Adrenal gland (tissue), 12 donors: Measurements from ENCODE around the gene LCOR. TPM values are rescaled to one million over a fixed set of nuclear protein-coding genes. Genes with fewer than 3 reads are reported as not detected.

Experiments
- DNase-seq, 7 donors: peaks; one replicate each; pipeline ENCODE4 v3.0.0-alpha.2; 2019 to 2020
- H3K27ac ChIP-seq, 5 donors: fragments of 200-600 bp; sonication (generic) in 4 of 5; 1 replicate in 3 of 5; 2 replicates in 2 of 5; pipeline versions ENCODE4 v1.5.1 to v1.8.0; 2016 to 2020; ENCODE audit warnings: mild to moderate bottlenecking in 1 of 5
- H3K27me3 ChIP-seq: fragments of 200-600 bp; 2 replicates; pipeline ENCODE4 v1.8.0; 2021
- H3K36me3 ChIP-seq, 2 donors: fragments of 200-600 bp; replicated peaks in 1 of 2; 1 replicate in 1 of 2; 2 replicates in 1 of 2; pipeline versions ENCODE4 v1.5.1 to v1.8.0; 2018 to 2022
- H3K4me1 ChIP-seq, 2 donors: fragments of 200-600 bp; replicated peaks in 1 of 2; 1 replicate in 1 of 2; 2 replicates in 1 of 2; pipeline versions ENCODE4 v1.5.1 to v1.8.0; 2018 to 2021
- H3K4me3 ChIP-seq, 4 donors: fragments of 200-600 bp; sonication (generic) in 3 of 4; one replicate each; pipeline ENCODE4 v1.5.1; 2016 to 2018
- H3K9me3 ChIP-seq, 3 donors: fragments of 200-600 bp; sonication (generic) in 1 of 3; replicated peaks in 1 of 3; 1 replicate in 2 of 3; 2 replicates in 1 of 3; pipeline versions ENCODE4 v1.5.1 to v1.8.0; 2016 to 2021
- CTCF ChIP-seq, 6 experiments: fragments of 450-650 bp in 4 of 6; fragments of 200-600 bp in 2 of 6; sonication (generic) in 1 of 6; IDR thresholded peaks; 1 replicate in 5 of 6; 2 replicates in 1 of 6; pipeline versions ENCODE4 v1.5.1 to v1.8.0; 2016 to 2021; ENCODE audit warnings: antibody characterized with exemption in 6 of 6, mild to moderate bottlenecking in 2 of 6, moderate library complexity in 1 of 6
- POLR2A ChIP-seq, 2 donors: fragments of 450-650 bp; IDR thresholded peaks; one replicate each; pipeline ENCODE4 v1.6.1; 2017; ENCODE audit warnings: antibody characterized with exemption in 2 of 2, mild to moderate bottlenecking in 2 of 2, moderate library complexity in 1 of 2
- WGBS, 4 donors: extraction: QIAGEN DNeasy Blood & Tissue Kit in 2 of 4; methylation state at CpG; one replicate each; pipeline versions ENCODE4 v1.1.5 to v1.1.7; 2013 to 2017; 5-methylcytosine and 5-hydroxymethylcytosine counted together
- intact Hi-C, 2 donors: fragments of 100-400 bp; cut with DNase I; formaldehyde crosslinking; loops; one replicate each; pipeline versions ENCODE4 v1.14.1 to v1.15.0; 2022 to 2023
- polyA plus RNA-seq, 3 donors: library from polyadenylated mRNA; stranded (reverse); fragments of 200-250 nt in 2 of 3; fragments of 350-450 nt in 1 of 3; fragmentation: Illumina TruSeq in 1 of 3; extraction: RNeasy Lipid Tissue Mini Kit (QIAGEN cat#74804) in 1 of 3; gene quantifications; one replicate each; pipeline ENCODE4 v1.2.3, GENCODE V29; 2013 to 2014
- total RNA-seq, 9 donors: library from RNA; depleted of rRNA in 4 of 9; stranded (reverse); fragments of >200 nt in 4 of 9; fragments of 120-200 nt in 1 of 9; fragmentation: NEBNext Ultra II Directional in 1 of 9; extraction: Animal tissue kit (Norgen Biotek cat#: 25700) in 1 of 9; gene quantifications; one replicate each; pipeline versions ENCODE4 v1.1.0 to v1.2.4, GENCODE V29; 2013 to 2023
- donor health status: healthy with polysubstance abuse.
- donor health status: Bipolar disorder and iron deficiency.
- donor health status: DM: yes; HTN: yes; CAD: no.
- donor health status: DM: no; HTN: no; CAD: no.
- donor health status: DM: no; HTN: no; CAD: no.
- donor health status: DM: yes; HTN: yes; CAD: no.

LCOR gene
- total and polyA plus RNA-seq, 12 donors, result 1.5 to 38.4 (median 17.2) TPM

GRCh38 chr10:97000487-97001182, 168.5 kb downstream of the LCOR start:
- Histone ChIP-seq H3K4me3 (no peak overlapping the region), H3K36me3 (no peaks in the 10 kb centered on the region), H3K27ac (no peak overlapping the region), H3K4me1 (no peaks in the 10 kb centered on the region), H3K9me3 (no peaks in the 10 kb centered on the region), H3K27me3 (no peaks in the 10 kb centered on the region)
- 87 to 94% (median 90%) methylated on average over 13 to 25 of the region's 25 CpGs for WGBS, 4 donors
- TF ChIP-seq CTCF (IDR thresholded peaks at IDR 0.05) (no peak), POLR2A (IDR thresholded peaks at IDR 0.05) (no peak)
- no peak for DNase-seq
- intact Hi-C loops, result no loop called here

GRCh38 chr10:97001183-97001991, 169.3 kb downstream of the LCOR start:
- no peak for DNase-seq
- Histone ChIP-seq H3K27me3 (no peaks in the 10 kb centered on the region), H3K9me3 (no peaks in the 10 kb centered on the region), H3K36me3 (no peaks in the 10 kb centered on the region), H3K27ac (no peak overlapping the region), H3K4me3 (no peak overlapping the region), H3K4me1 (no peaks in the 10 kb centered on the region)
- intact Hi-C loops, result no loop called here
- TF ChIP-seq POLR2A (IDR thresholded peaks at IDR 0.05) (no peak), CTCF (IDR thresholded peaks at IDR 0.05) (no peak)
- WGBS, 4 donors, result 81 to 91% (median 85%) methylated on average over 5 to 17 of the region's 17 CpGs

GRCh38 chr10:97002670-97003069, 170.6 kb downstream of the LCOR start:
- H3K27ac ChIP-seq, result no peak overlapping the region
- 94 to 100% (median 96%) methylated on average over 8 to 16 of the region's 16 CpGs for WGBS, 4 donors

More at GRCh38 chr10:97002670-97003069, 170.6 kb downstream of the LCOR start:
- Histone ChIP-seq H3K4me3 (no peak overlapping the region), H3K4me1 (no peaks in the 10 kb centered on the region), H3K36me3 (no peaks in the 10 kb centered on the region), H3K9me3 (peaks cover 0 to 6% (median 0%) of the 10 kb centered on the region in 3 donors), H3K27me3 (no peaks in the 10 kb centered on the region)
- intact Hi-C loops, result no loop called here
- TF ChIP-seq CTCF (IDR thresholded peaks at IDR 0.05), result no peak
- TF ChIP-seq POLR2A (IDR thresholded peaks at IDR 0.05), result no peak
- DNase-seq, result no peak
